ENCODE measurements around the gene LRRK1.
A peak's percentile ranks its signal among the peaks of the same experiment; 100 is the strongest.

LRRK1 gene

GRCh38 chr15:100918690-100919480 lies at the start of gene LRRK1:
Gene LRRK1, plus strand, starts transcription at chr15:100919357. Its CDS starts 5,276 bp downstream, at chr15:100924633.
- Mint-ChIP-seq H3K4me1 (peaks cover 11% of the 10 kb centered on the region), H3K9me3 (peaks cover 4% of the 10 kb centered on the region), H3K36me3 (ENCODE audit: low read depth) (no peaks in the 10 kb centered on the region), H3K4me3 (peak within 1 kb of the TSS; percentile 80 to 88 (median 83)), H3K27me3 (ENCODE audit: low read depth) (peaks cover 89% of the 10 kb centered on the region), H3K27ac (peak within 1 kb of the TSS in 2 of 3 experiments; percentile 13 to 30)
- no peak for TF ChIP-seq CTCF (IDR thresholded peaks at IDR 0.05; ENCODE audit: unreplicated experiment in 3 of 3)

GRCh38 chr15:100873029-100873677 lies 46.0 kb upstream of the LRRK1 start:
- H3K4me3 Mint-ChIP-seq: no peak overlapping the region
- H3K4me1 Mint-ChIP-seq: peaks cover 4% of the 10 kb centered on the region
- H3K9me3 Mint-ChIP-seq: peaks cover 3% of the 10 kb centered on the region
- peaks cover 62% of the 10 kb centered on the region for H3K27me3 Mint-ChIP-seq (ENCODE audit: low read depth)
- no peaks in the 10 kb centered on the region for H3K36me3 Mint-ChIP-seq (ENCODE audit: low read depth)
- peak overlapping the region in 1 of 3 experiments; percentile 54 for H3K27ac Mint-ChIP-seq
- TF ChIP-seq CTCF (IDR thresholded peaks at IDR 0.05; ENCODE audit: unreplicated experiment in 3 of 3): peak; percentile 83 to 89 (median 86)

GRCh38 chr15:100875495-100875894 lies 43.7 kb upstream of the LRRK1 start:
- Mint-ChIP-seq H3K4me3 (no peak overlapping the region), H3K4me1 (peaks cover 4% of the 10 kb centered on the region), H3K27ac (no peak overlapping the region), H3K9me3 (no peaks in the 10 kb centered on the region), H3K36me3 (ENCODE audit: low read depth) (no peaks in the 10 kb centered on the region), H3K27me3 (ENCODE audit: low read depth) (peaks cover 70% of the 10 kb centered on the region)
- TF ChIP-seq CTCF (IDR thresholded peaks at IDR 0.05; ENCODE audit: unreplicated experiment in 3 of 3): no peak

GRCh38 chr15:100875976-100876375 lies 43.2 kb upstream of the LRRK1 start:
- H3K36me3 Mint-ChIP-seq (ENCODE audit: low read depth): no peaks in the 10 kb centered on the region
- H3K27ac Mint-ChIP-seq: no peak overlapping the region
- no peaks in the 10 kb centered on the region for H3K9me3 Mint-ChIP-seq
- H3K27me3 Mint-ChIP-seq (ENCODE audit: low read depth): peaks cover 73% of the 10 kb centered on the region
- H3K4me3 Mint-ChIP-seq: no peak overlapping the region
- no peak for TF ChIP-seq CTCF (IDR thresholded peaks at IDR 0.05; ENCODE audit: unreplicated experiment in 3 of 3)
- peaks cover 4% of the 10 kb centered on the region for H3K4me1 Mint-ChIP-seq

- no peak for TF ChIP-seq CTCF (IDR thresholded peaks at IDR 0.05; ENCODE audit: unreplicated experiment in 3 of 3)
- no peaks in the 10 kb centered on the region for H3K36me3 Mint-ChIP-seq (ENCODE audit: low read depth)
- no peak overlapping the region for H3K27ac Mint-ChIP-seq
- peak overlapping the region in 2 of 3 experiments; percentile 8 to 83 for H3K4me3 Mint-ChIP-seq
- H3K9me3 Mint-ChIP-seq: no peaks in the 10 kb centered on the region
- peaks cover 79% of the 10 kb centered on the region for H3K27me3 Mint-ChIP-seq (ENCODE audit: low read depth)
- H3K4me1 Mint-ChIP-seq: peaks cover 4% of the 10 kb centered on the region
Observed at GRCh38 chr15:100877551-100877950, 41.6 kb upstream of the LRRK1 start.
